Bronchial epithelial cell (primary cell): ENCODE data around the gene MC4R. TPM values are rescaled to one million over a fixed set of nuclear protein-coding genes. Genes with fewer than 3 reads are reported as not detected.

Experiments used
- DNase-seq: peaks from one replicate; pipeline ENCODE4 v3.0.0-alpha.2; 2010; ENCODE audit warnings: low read depth
- FAIRE-seq: peaks from 2 replicates; lab custom pipeline; 2011; peaks lifted over from hg19 to GRCh38; lab: Jason Lieb, UNC
- H3K27me3 ChIP-seq: 2 replicates; pipeline ENCODE4 v1.5.1; 2011; ENCODE audit warnings: low read length; ENCODE audit not compliant: control insufficient read depth, insufficient read depth
- H3K36me3 ChIP-seq: 2 replicates; pipeline ENCODE4 v1.5.1; 2011; ENCODE audit warnings: low read length; ENCODE audit not compliant: control insufficient read depth, insufficient read depth
- H3K4me3 ChIP-seq: 2 replicates; pipeline ENCODE4 v1.5.1; 2011; ENCODE audit warnings: mild to moderate bottlenecking, low read depth, low read length, control low read depth
- CTCF ChIP-seq: IDR thresholded peaks from 2 replicates; pipeline ENCODE4 v1.5.1; 2011; ENCODE audit warnings: mild to moderate bottlenecking, moderate library complexity, low read length, control low read depth, inconsistent platforms; ENCODE audit not compliant: insufficient read depth, severe bottlenecking
- total RNA-seq: library from RNA; depleted of rRNA; stranded (reverse); fragments of >200 nt; gene quantifications from 2 replicates; pipeline ENCODE4 v1.2.1, GENCODE V29; 2014

The MC4R gene
- total RNA-seq, 1 donor from 2014 or later, result under 0.01 TPM

- Histone ChIP-seq H3K36me3 (no peaks in the 10 kb centered on the region), H3K27me3 (no peaks in the 10 kb centered on the region), H3K4me3 (no peak overlapping the region)
- DNase-seq, result no peak
- no peak for TF ChIP-seq CTCF
- no peak for FAIRE-seq
Observed at GRCh38 chr18:60406721-60407120, 34.1 kb upstream of the MC4R start.

- no peak for FAIRE-seq
- DNase-seq, result no peak
- TF ChIP-seq CTCF, result no peak
- Histone ChIP-seq H3K36me3 (no peaks in the 10 kb centered on the region), H3K4me3 (no peak overlapping the region), H3K27me3 (no peaks in the 10 kb centered on the region)
Observed at GRCh38 chr18:60404486-60405085, 32.0 kb upstream of the MC4R start.

- no peak overlapping the region for H3K4me3 ChIP-seq
- DNase-seq, result no peak
- FAIRE-seq, result no peak
- no peaks in the 10 kb centered on the region for H3K36me3 ChIP-seq
- no peaks in the 10 kb centered on the region for H3K27me3 ChIP-seq
- no peak for TF ChIP-seq CTCF
Observed at GRCh38 chr18:60401346-60401745, 28.8 kb upstream of the MC4R start.

GRCh38 chr18:60391571-60392226 is 19.1 kb upstream of the MC4R start:
- TF ChIP-seq CTCF, result no peak
- no peak for DNase-seq
- Histone ChIP-seq H3K27me3 (no peaks in the 10 kb centered on the region), H3K36me3 (no peaks in the 10 kb centered on the region), H3K4me3 (no peak overlapping the region)
- no peak for FAIRE-seq

GRCh38 chr18:60389314-60389713 is 16.7 kb upstream of the MC4R start:
- no peak for TF ChIP-seq CTCF
- no peak for FAIRE-seq
- H3K4me3 ChIP-seq, result no peak overlapping the region

More at GRCh38 chr18:60389314-60389713, 16.7 kb upstream of the MC4R start:
- DNase-seq, result no peak
- H3K36me3 ChIP-seq, result no peaks in the 10 kb centered on the region
- H3K27me3 ChIP-seq, result no peaks in the 10 kb centered on the region
